Islet of Langerhans (tissue), 1 donor: ENCODE data around the gene RAB9A.
"Not testable (repeated sequence)": the region's sequence is repeated elsewhere in the genome, so short reads cannot be mapped to it uniquely, and the experiment has no call there.

ENCODE experiments used
- FAIRE-seq: peaks from one replicate; lab custom pipeline; 2011; peaks lifted over from hg19 to GRCh38; lab: Jason Lieb, UNC

RAB9A gene

GRCh38 chrX:13688958-13689740 lies at the start of gene RAB9A:
TSS of gene RAB9A (plus strand) at chrX:13689128. CDS start at chrX:13708747, 19,619 bp downstream.
- no peak for FAIRE-seq

- not testable (repeated sequence) for FAIRE-seq
These were observed 47.2 kb upstream of the RAB9A start for GRCh38 chrX:13641684-13642083.

GRCh38 chrX:13645464-13646153 lies 43.3 kb upstream of the RAB9A start:
- no peak for FAIRE-seq

GRCh38 chrX:13646154-13646549 lies 42.8 kb upstream of the RAB9A start:
- FAIRE-seq: peak; percentile 87

GRCh38 chrX:13647709-13648212 lies 41.2 kb upstream of the RAB9A start:
- no peak for FAIRE-seq

GRCh38 chrX:13648336-13648735 lies 40.6 kb upstream of the RAB9A start:
- not testable (repeated sequence) for FAIRE-seq

GRCh38 chrX:13649838-13650237 lies 39.1 kb upstream of the RAB9A start:
- no peak for FAIRE-seq

- FAIRE-seq: no peak
These were observed 38.6 kb upstream of the RAB9A start for GRCh38 chrX:13650318-13650717.

GRCh38 chrX:13651150-13651549 lies 37.8 kb upstream of the RAB9A start:
- FAIRE-seq: no peak

GRCh38 chrX:13652287-13652793 lies 36.6 kb upstream of the RAB9A start:
- FAIRE-seq: no peak

GRCh38 chrX:13652850-13653693 lies 35.9 kb upstream of the RAB9A start, which contains the start of gene TCEANC:
TSS of gene TCEANC (plus strand) at chrX:13653141. CDS start at chrX:13662509, 9,368 bp downstream.
- peak; percentile 98 for FAIRE-seq

- no peak for FAIRE-seq
These were observed 34.8 kb upstream of the RAB9A start for GRCh38 chrX:13654116-13654515.

- no peak for FAIRE-seq
These were observed 33.3 kb upstream of the RAB9A start for GRCh38 chrX:13655674-13656073.

- peak; percentile 99 for FAIRE-seq
These were observed 30.3 kb upstream of the RAB9A start for GRCh38 chrX:13658602-13659001.

GRCh38 chrX:13659063-13659462 lies 29.9 kb upstream of the RAB9A start:
- FAIRE-seq: peak; percentile 62

GRCh38 chrX:13661735-13662288 lies 27.1 kb upstream of the RAB9A start:
- FAIRE-seq: peak; percentile 94

GRCh38 chrX:13662355-13662791 lies 26.6 kb upstream of the RAB9A start:
- FAIRE-seq: no peak

- no peak for FAIRE-seq
These were observed 24.9 kb upstream of the RAB9A start for GRCh38 chrX:13664020-13664419.

- FAIRE-seq: no peak
These were observed 22.1 kb upstream of the RAB9A start for GRCh38 chrX:13666836-13667235.

GRCh38 chrX:13667919-13668318 lies 21.0 kb upstream of the RAB9A start:
- FAIRE-seq: no peak

GRCh38 chrX:13669246-13669737 lies 19.6 kb upstream of the RAB9A start:
- no peak for FAIRE-seq

GRCh38 chrX:13669755-13670154 lies 19.2 kb upstream of the RAB9A start:
- FAIRE-seq: not testable (repeated sequence)
